Superior temporal gyrus (tissue), 1 donor: ENCODE measurements around the gene CDH4.
A peak's percentile ranks its signal among the peaks of the same experiment; 100 is the strongest.

Experiments
- DNase-seq: peaks from one replicate; pipeline ENCODE4 v3.0.0-alpha.2; 2016; ENCODE audit errors: extremely low spot score

Gene CDH4

DNA sequence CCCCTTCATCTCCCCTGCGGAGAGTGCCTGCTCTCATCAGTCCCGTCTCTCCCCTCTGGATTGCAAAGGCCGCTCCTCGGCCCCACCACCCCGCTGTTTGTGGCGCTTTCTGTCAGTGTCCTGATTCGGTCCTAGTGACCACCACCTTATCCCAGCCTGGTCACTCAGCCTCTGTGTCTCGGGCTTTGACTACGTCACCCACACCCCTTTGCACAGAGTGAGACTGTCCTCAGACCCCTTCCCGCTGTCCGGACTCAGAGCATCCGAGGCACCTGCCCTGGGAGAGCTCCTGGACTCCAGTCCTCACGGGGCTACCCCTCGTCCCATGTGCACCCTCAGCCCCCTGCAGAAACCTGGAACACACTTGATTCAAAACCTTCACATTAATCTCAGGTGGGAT, 433.4 kb downstream of the CDH4 start:
- DNase-seq = no peak

GRCh38 chr20:61686051-61686936, 434.2 kb downstream of the CDH4 start:
- no peak for DNase-seq

DNA sequence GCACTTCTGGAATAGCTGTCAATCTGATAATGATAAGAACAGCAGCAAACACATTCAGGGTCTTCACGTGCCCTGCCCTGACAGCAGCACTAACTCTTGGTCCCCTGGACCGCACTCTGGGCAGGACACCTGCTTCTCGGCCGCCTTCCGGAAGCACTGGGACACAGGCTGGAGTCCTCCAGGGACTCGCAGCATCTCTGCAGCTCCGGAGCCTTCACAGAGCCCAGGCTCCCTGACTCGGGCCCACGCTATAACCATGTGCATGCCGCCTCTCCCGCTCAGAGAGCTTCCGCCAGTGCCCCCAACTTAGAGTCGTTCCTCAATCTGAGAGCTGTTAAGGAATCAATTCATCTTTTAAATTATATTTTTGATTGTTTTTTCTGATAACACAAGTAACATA, 436.4 kb downstream of the CDH4 start:
- DNase-seq = no peak

DNA sequence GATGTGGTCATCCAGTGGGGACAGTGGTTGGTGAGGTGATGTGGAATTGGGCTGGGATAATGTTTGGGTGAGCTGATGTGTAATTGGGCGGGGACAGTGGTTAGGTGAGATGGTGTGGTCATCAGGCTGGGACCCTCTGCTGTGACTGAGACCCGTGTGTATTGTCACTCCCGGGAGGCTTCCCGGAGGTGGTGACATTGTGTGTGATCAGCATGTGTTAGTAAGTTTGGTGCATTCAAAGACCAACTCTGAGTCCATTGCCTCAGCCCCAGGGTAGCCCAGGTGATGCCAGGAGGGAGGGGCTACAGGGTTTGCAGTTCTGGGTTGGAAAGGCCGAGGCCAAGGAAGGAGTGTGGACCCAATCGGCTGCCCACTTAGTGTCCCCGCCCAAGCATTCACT, 438.1 kb downstream of the CDH4 start:
- no peak for DNase-seq

GRCh38 chr20:61690993-61691838, 439.2 kb downstream of the CDH4 start:
- DNase-seq = no peak

GRCh38 chr20:61691978-61692377, 439.9 kb downstream of the CDH4 start:
- no peak for DNase-seq

DNA sequence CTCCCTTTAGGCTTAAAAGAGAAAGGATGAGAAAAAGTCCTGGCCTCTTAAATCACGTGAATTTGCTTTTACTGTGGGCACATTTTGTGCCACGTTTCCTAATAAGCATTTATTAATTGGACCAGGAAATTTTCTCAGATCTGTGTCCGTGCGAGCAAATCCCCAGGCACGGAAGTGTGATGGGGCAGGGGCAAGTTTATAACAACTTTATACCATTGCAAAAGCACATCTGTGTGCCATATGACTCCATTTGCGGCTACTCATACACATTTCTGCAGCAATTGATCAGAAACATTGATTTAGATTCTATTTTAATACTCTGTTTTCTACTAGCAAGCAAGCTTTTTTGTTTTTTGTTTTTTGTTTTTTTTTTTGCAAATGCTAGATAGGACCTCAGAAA, 440.4 kb downstream of the CDH4 start:
- no peak for DNase-seq

- DNase-seq = no peak
Measured at GRCh38 chr20:61693055-61693600, 441.1 kb downstream of the CDH4 start.

DNA sequence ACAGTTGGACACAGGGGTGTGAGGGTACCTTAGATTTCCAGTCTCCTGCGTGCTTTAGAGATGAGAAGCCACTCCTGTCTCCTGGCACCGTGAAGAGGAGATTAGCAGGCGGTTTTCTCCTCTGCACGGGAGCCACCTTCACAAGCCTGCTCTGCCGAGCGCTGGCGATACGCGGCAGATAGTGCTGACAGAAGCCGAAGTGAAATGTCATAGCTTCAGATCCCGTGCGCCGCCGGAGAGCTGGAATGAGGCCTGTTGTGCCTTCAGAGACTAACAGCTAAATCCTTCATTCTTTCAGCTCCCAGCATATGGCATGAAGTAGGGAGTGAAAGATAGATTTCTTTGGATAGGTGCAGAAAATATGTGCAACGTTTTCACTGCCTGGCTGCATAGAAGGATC, 442.6 kb downstream of the CDH4 start:
- DNase-seq = peak; percentile 22

DNA sequence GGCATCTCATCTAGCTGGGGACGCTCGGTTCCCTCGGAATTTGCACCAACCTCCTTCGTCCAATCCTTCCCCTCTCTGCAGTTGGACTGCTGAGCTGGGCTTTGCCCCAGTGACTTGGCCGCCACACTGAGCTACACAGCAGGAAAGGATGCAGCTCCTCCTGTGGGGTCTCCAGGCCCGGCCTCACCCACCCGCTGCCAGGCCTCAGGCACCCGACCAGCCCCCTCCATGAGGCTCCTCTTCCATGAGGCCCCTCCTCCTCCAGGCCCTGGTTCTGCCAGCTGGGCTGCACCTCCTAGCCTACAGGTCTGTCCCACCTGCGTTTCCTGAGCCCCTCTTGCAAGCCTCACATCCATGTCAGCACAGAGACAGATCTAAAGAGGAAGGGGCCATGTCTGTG, 443.7 kb downstream of the CDH4 start:
- no peak for DNase-seq

GRCh38 chr20:61696181-61696735, 444.2 kb downstream of the CDH4 start:
- DNase-seq = no peak

GRCh38 chr20:61697666-61698597, 445.9 kb downstream of the CDH4 start:
- DNase-seq = no peak

DNA sequence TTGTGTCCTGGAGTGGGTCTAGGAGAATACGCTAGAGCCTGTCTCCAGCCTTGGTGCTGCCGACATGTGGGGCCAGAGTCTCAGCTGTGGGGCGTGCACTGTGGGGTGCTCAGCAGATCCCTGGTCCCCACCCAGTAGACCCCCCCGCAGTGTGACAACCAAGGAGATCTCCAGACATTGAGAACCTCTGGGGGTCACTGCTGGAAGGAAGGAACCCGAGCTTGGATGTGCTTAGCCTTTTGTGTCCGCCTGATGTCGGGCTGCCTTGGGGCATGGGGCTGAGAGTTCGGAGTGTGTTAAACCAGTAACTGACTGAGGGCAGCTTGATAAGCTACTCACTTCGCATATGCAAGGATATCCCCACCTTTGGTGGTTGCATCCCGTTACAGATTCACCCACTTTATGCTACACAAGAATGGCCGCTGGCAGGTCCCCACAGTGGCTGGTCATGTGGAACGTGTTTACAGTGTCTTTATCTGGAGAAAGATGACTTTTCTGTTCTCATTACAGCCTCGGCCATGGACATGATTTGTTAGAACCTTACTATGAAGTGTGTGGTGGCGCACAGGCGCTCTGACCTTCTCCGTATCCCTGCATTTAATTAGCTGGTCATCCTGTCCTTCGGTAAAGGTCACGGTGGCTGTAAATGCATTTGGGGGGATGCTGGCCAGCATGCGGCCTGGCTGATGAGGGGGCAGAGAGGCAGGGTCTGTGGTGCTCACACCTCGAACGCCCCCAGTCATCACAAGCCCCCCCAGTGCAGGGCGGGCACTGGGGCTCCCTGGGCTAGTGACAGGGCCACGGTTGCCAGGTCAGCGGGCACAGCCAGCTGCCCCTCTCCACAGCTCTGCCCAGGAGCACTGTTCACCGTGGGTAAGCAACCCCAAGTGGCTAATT, 446.8 kb downstream of the CDH4 start:
- DNase-seq = no peak

DNA sequence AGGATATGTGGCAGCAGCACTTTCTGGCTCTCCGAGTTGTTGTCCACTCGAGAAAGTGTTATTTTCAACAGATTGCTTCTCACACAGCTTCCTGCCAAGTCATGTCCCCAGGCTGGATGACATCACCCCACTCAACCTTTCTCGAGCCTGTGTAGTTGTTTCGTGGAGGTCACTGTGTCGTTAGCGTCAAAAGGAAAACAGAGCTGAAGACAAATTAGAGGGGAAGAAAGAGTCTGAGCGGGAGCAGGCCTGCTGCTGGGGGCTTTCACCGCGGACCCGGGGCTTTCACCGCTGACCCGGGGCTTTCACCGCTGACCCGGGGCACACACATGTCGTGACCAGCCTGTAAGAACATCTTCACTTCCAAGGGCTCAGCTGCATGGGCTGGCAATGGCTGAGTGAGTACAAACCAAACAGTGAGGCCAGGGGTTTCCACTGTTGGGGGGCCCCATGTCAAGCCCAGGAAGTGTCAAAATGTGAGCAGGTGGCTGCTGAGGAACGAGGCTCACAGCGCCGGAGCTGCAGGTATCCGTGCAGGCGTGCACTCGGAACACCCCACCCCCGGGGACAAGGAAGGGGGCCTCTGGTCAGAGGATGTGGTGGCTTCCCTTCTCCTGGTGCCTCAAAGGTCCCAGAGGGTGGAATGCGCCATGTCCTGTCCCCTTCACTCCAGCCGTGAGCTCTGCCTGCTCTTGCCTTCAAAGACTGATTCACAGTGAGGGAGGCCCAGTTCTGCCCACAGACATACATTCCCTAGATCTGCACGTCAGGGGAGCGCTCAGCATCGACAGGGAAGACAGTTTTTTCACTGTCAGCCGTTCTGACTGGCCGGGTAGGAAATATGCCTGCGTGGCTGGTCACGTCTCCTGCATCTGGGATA, 447.7 kb downstream of the CDH4 start:
- DNase-seq = no peak

GRCh38 chr20:61700595-61701140, 448.6 kb downstream of the CDH4 start:
- no peak for DNase-seq

DNA sequence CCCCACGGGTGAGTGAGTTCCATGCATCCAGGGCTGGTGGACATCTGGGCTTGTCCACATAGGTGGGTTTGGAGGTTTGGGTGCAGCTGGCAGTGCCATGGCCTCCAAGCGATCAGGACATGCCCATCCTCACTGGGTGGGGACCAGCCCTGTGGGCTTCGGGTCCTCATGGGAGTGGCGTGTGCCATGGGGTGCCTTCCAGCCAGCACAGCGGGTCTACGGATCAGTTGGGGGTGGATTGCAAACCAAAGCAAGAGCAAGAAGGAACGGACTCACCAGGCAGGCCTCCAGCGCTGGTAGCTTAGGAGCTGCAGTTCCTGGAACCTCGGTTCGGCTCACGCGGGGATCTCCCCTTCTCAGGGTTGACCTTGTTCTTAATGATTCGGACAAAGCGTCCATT, 449.3 kb downstream of the CDH4 start:
- no peak for DNase-seq

DNA sequence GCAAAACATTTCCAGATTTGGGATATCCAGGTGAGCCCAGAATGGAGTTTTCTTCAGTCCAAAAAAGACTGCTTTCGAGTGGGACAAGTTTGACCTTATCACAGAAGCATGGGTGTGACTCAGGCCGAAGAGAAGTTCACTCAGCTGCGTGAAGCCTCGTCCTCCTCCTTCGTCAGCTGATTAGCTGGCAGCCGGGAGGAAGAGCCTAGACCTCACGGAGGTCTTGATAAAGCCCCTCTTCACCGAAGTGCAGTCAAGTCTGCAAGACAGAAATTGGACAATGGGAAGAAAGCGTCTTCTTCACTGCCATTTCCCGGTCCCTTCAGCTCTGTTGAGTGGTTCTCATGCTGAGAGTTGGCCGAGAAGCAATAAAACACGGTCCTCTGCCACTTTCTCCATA, 449.7 kb downstream of the CDH4 start:
- no peak for DNase-seq

DNA sequence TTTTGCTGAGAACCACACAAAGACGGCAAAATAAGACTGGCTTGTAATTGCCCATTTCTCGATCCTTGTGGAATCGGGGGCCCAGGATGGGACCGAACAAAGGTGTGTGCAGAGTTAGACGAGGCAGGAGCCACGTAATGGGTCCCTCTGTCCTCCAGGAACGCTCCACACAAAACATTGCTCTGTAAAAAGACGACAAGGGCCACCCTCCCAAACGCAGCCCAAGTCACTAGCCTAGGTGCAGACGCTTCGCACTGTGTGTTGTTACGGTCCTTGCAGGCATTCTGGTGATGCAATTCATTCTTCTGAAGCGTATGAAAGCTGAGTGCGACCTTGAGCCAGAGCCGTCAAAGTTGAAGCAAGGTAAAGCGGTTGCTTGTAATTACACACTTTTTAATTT, 450.2 kb downstream of the CDH4 start:
- no peak for DNase-seq

DNA sequence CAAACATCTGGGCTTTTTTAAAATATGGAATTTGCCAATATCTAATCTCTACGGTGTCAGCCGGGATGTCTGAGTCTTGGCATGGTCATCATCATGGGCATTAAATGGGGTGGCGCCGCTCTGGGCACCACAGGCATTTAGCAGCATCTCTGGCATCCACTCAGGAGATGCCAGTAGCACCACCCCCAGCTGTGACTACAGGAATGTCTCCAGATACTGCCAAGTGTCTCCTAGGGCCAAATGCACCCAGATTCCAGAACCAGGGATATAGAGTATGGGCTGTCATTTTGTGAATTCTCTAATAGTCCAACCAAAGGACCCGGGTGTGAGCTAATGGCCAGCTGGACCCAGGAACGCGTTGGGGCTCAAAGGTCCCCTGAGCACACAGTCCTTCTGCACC, 452.6 kb downstream of the CDH4 start:
- DNase-seq = no peak
